OCI-LY7 (cell line): ENCODE data around the gene EHBP1.

Source experiments
- CTCF ChIP-seq: fragments of 200-600 bp; sonication (generic); conservative IDR thresholded peaks from 2 replicates; pipeline ENCODE4 v1.5.1; 2014; ENCODE audit warnings: mild to moderate bottlenecking, antibody characterized with exemption, low read length, moderate library complexity, mixed read lengths
- EZH2phosphoT487 ChIP-seq: fragments of 200-600 bp; sonication (generic); IDR thresholded peaks from 2 replicates; pipeline ENCODE4 v1.6.1; 2018; ENCODE audit warnings: low read depth, borderline replicate concordance, mild to moderate bottlenecking, mixed run types, antibody characterized with exemption, low read length, moderate library complexity, mixed read lengths

GRCh38 chr2:63086687-63087086 lies 381.2 kb downstream of the EHBP1 start:
- TF ChIP-seq CTCF (no peak), EZH2phosphoT487 (no peak)
